Sigmoid colon (tissue), 7 donors: ENCODE data around the gene MLLT3. TPM values are rescaled to one million over a fixed set of nuclear protein-coding genes. Genes with fewer than 3 reads are reported as not detected.

Source experiments
- DNase-seq: peaks from one replicate; pipeline ENCODE4 v3.0.0-alpha.2; 2019
- H3K27ac ChIP-seq, 4 donors: fragments of 200-600 bp; sonication (generic); one replicate each; pipeline ENCODE4 v1.5.1; 2016 to 2019; ENCODE audit warnings: mild to moderate bottlenecking in 1 of 4
- H3K27me3 ChIP-seq, 3 donors: fragments of 200-600 bp; sonication (generic); one replicate each; pipeline ENCODE4 v1.5.1; 2019; ENCODE audit warnings: mild to moderate bottlenecking in 1 of 3
- H3K36me3 ChIP-seq, 4 donors: fragments of 200-600 bp; sonication (generic); one replicate each; pipeline ENCODE4 v1.5.1; 2016 to 2019
- H3K4me1 ChIP-seq, 4 donors: fragments of 200-600 bp; sonication (generic); one replicate each; pipeline ENCODE4 v1.5.1; 2017 to 2019
- H3K4me3 ChIP-seq, 4 donors: fragments of 200-600 bp; sonication (generic); one replicate each; pipeline ENCODE4 v1.5.1; 2017 to 2019; ENCODE audit warnings: mild to moderate bottlenecking in 2 of 4, moderate library complexity in 1 of 4
- H3K9me3 ChIP-seq, 4 donors: fragments of 200-600 bp in 3 of 4; sonication (generic) in 3 of 4; one replicate each; pipeline versions ENCODE4 v1.5.1 to v1.6.1; 2013 to 2019
- CTCF ChIP-seq, 4 experiments: fragments of 450-650 bp in 3 of 4; fragments of 200-600 bp in 1 of 4; IDR thresholded peaks; one replicate each; pipeline ENCODE4 v1.5.1; 2016 to 2019; ENCODE audit warnings: antibody characterized with exemption in 4 of 4, mild to moderate bottlenecking in 3 of 4, moderate library complexity in 2 of 4
- EP300 ChIP-seq, 4 donors: sonication (generic); formaldehyde crosslinking; IDR thresholded peaks; one replicate each; pipeline ENCODE4 v1.6.1; 2017; ENCODE audit warnings: antibody characterized with exemption in 4 of 4
- POLR2A ChIP-seq, 2 donors: fragments of 450-650 bp; IDR thresholded peaks; one replicate each; pipeline ENCODE4 v1.6.1; 2016; ENCODE audit warnings: antibody characterized with exemption in 2 of 2, mild to moderate bottlenecking in 2 of 2, moderate library complexity in 2 of 2
- POLR2AphosphoS5 ChIP-seq, 4 donors: sonication (generic); formaldehyde crosslinking; IDR thresholded peaks; one replicate each; pipeline ENCODE4 v1.6.1; 2017; ENCODE audit warnings: antibody characterized with exemption in 4 of 4
- WGBS, 2 donors: extraction: QIAGEN DNeasy Blood & Tissue Kit; methylation state at CpG; one replicate each; pipeline ENCODE4 v1.1.7; 2013; 5-methylcytosine and 5-hydroxymethylcytosine counted together
- intact Hi-C: fragments of 100-400 bp; cut with DNase I; formaldehyde crosslinking; loops from one replicate; pipeline ENCODE4 v1.15.1; 2023
- polyA plus RNA-seq, 3 donors: library from polyadenylated mRNA; stranded (reverse); fragments of 200-250 nt; gene quantifications; one replicate each; pipeline ENCODE4 v1.2.3, GENCODE V29; 2013
- total RNA-seq, 4 donors: library from RNA; depleted of rRNA; stranded (reverse); fragments of >200 nt; gene quantifications; one replicate each; pipeline ENCODE4 v1.1.0, GENCODE V29; 2016
- donor health status: healthy with polysubstance abuse.
- donor health status: Bipolar disorder and iron deficiency.
- donor health status: healthy.

The MLLT3 gene
- total and polyA plus RNA-seq, 7 donors, result 19.0 to 132 (median 25.0) TPM

- WGBS, 2 donors, result 16 to 53% methylated on average over 1 of the region's 1 CpG
- no peak for DNase-seq
- Histone ChIP-seq H3K4me1 (peaks cover 2 to 75% (median 60%) of the 10 kb centered on the region in 4 donors), H3K4me3 (no peak overlapping the region), H3K9me3 (no peaks in the 10 kb centered on the region), H3K27me3 (no peaks in the 10 kb centered on the region), H3K36me3 (no peaks in the 10 kb centered on the region), H3K27ac (no peak overlapping the region)
- TF ChIP-seq EP300 (IDR thresholded peaks at IDR 0.05), result no peak
- no peak for TF ChIP-seq POLR2AphosphoS5 (IDR thresholded peaks at IDR 0.05)
- TF ChIP-seq POLR2A (IDR thresholded peaks at IDR 0.05), result no peak
- TF ChIP-seq CTCF (IDR thresholded peaks at IDR 0.05), result no peak
- intact Hi-C loops, result loop anchor here (5.0 to 10.0 kb wide), 2 partner anchors 37 to 639 kb away; no protein-coding TSS in a partner anchor
Measured at GRCh38 chr9:20563917-20564316, 58.4 kb downstream of the MLLT3 start.

- Histone ChIP-seq H3K4me1 (peaks cover 2 to 77% (median 65%) of the 10 kb centered on the region in 4 donors), H3K27ac (no peak overlapping the region), H3K27me3 (no peaks in the 10 kb centered on the region), H3K36me3 (no peaks in the 10 kb centered on the region), H3K4me3 (no peak overlapping the region), H3K9me3 (no peaks in the 10 kb centered on the region)
- DNase-seq, result no peak
- TF ChIP-seq CTCF (IDR thresholded peaks at IDR 0.05) (no peak), EP300 (IDR thresholded peaks at IDR 0.05) (no peak), POLR2A (IDR thresholded peaks at IDR 0.05) (no peak), POLR2AphosphoS5 (IDR thresholded peaks at IDR 0.05) (no peak)
- intact Hi-C loops, result loop anchor here (5.0 to 10.0 kb wide), 2 partner anchors 35 to 637 kb away; no protein-coding TSS in a partner anchor
- WGBS, 2 donors, result 83 to 87% methylated on average over 2 of the region's 2 CpGs
Measured at GRCh38 chr9:20562051-20562450, 60.2 kb downstream of the MLLT3 start.

GRCh38 chr9:20561531-20561930, 60.8 kb downstream of the MLLT3 start:
- Histone ChIP-seq H3K27ac (no peak overlapping the region), H3K36me3 (no peaks in the 10 kb centered on the region), H3K27me3 (no peaks in the 10 kb centered on the region), H3K9me3 (no peaks in the 10 kb centered on the region), H3K4me3 (no peak overlapping the region), H3K4me1 (peaks cover 2 to 79% (median 65%) of the 10 kb centered on the region in 4 donors)
- DNase-seq, result no peak
- intact Hi-C loops, result loop anchor here (5.0 to 10.0 kb wide), 2 partner anchors 34 to 637 kb away; no protein-coding TSS in a partner anchor
- WGBS, 2 donors, result 75 to 79% methylated on average over 3 of the region's 3 CpGs
- TF ChIP-seq CTCF (IDR thresholded peaks at IDR 0.05) (no peak), POLR2AphosphoS5 (IDR thresholded peaks at IDR 0.05) (no peak), POLR2A (IDR thresholded peaks at IDR 0.05) (no peak), EP300 (IDR thresholded peaks at IDR 0.05) (no peak)

GRCh38 chr9:20559231-20559890, 62.9 kb downstream of the MLLT3 start:
- no peak overlapping the region for H3K4me3 ChIP-seq
- peaks cover 2 to 84% (median 71%) of the 10 kb centered on the region in 4 donors for H3K4me1 ChIP-seq
- no peaks in the 10 kb centered on the region for H3K27me3 ChIP-seq
- intact Hi-C loops, result loop anchor here (10.0 kb wide), 2 partner anchors 205 to 385 kb away; no protein-coding TSS in a partner anchor
- no peak for DNase-seq
- WGBS, 2 donors, result 16 to 51% methylated on average over 1 of the region's 1 CpG
- no peaks in the 10 kb centered on the region for H3K36me3 ChIP-seq
- TF ChIP-seq POLR2AphosphoS5 (IDR thresholded peaks at IDR 0.05) (no peak), CTCF (IDR thresholded peaks at IDR 0.05) (no peak), EP300 (IDR thresholded peaks at IDR 0.05) (no peak), POLR2A (IDR thresholded peaks at IDR 0.05) (no peak)
- peak overlapping the region; percentile 7 to 70 (median 60) for H3K27ac ChIP-seq
- no peaks in the 10 kb centered on the region for H3K9me3 ChIP-seq
